IMR-90 (cell line): ENCODE data around the gene ERBB4.

ENCODE experiments used
- CEBPB ChIP-seq: IDR thresholded peaks from 2 replicates; pipeline ENCODE4 v1.6.1; 2012; ENCODE audit warnings: low read depth, low read length, improper control_type of control experiment
- MAZ ChIP-seq: IDR thresholded peaks from 2 replicates; pipeline ENCODE4 v1.6.1; 2012; ENCODE audit warnings: low read depth, mild to moderate bottlenecking, low read length, improper control_type of control experiment, moderate library complexity, borderline replicate concordance
- NFE2L2 ChIP-seq: fragments of 150-350 bp; IDR thresholded peaks from 2 replicates; pipeline ENCODE4 v1.6.1; 2016; ENCODE audit warnings: low read depth, mild to moderate bottlenecking, low read length
- POLR2A ChIP-seq: IDR thresholded peaks from 2 replicates; pipeline ENCODE4 v1.6.1; 2012; ENCODE audit warnings: mild to moderate bottlenecking, low read depth, low read length
- RAD21 ChIP-seq: IDR thresholded peaks from 2 replicates; pipeline ENCODE4 v1.6.1; 2012; ENCODE audit warnings: low read length, improper control_type of control experiment
- SMC3 ChIP-seq: fragments of 150-350 bp; IDR thresholded peaks from 2 replicates; pipeline ENCODE4 v1.6.1; 2016; ENCODE audit warnings: low read depth, mild to moderate bottlenecking, antibody characterized with exemption, low read length, moderate library complexity
- TF ChIP-seq, protein P1 (sequence below): conservative IDR thresholded peaks from 2 replicates; pipeline ENCODE4 v1.5.1; 2012; ENCODE audit warnings: mild to moderate bottlenecking, low read depth, low read length, improper control_type of control experiment

DNA sequence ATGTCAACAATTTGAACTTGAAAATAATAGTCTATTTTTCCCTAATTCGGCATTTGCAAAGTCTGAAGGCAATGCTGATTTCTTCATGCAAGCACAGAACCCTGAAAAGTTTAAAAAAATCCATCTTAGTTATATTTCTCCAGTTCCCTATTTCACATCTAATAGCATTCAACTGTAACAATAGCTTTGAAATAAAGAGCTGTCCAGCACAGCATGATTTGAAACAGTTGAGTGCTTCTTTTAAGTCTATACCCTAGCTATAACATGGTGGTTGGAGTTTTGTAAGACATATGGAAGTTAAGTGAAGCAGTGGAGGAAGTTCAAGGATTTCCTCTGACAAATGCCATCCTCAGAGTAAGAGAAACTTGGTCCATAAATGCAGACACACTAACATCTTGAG, 691.9 kb downstream of the ERBB4 start:
- TF ChIP-seq, protein P1, sequence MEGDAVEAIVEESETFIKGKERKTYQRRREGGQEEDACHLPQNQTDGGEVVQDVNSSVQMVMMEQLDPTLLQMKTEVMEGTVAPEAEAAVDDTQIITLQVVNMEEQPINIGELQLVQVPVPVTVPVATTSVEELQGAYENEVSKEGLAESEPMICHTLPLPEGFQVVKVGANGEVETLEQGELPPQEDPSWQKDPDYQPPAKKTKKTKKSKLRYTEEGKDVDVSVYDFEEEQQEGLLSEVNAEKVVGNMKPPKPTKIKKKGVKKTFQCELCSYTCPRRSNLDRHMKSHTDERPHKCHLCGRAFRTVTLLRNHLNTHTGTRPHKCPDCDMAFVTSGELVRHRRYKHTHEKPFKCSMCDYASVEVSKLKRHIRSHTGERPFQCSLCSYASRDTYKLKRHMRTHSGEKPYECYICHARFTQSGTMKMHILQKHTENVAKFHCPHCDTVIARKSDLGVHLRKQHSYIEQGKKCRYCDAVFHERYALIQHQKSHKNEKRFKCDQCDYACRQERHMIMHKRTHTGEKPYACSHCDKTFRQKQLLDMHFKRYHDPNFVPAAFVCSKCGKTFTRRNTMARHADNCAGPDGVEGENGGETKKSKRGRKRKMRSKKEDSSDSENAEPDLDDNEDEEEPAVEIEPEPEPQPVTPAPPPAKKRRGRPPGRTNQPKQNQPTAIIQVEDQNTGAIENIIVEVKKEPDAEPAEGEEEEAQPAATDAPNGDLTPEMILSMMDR = no peak
- TF ChIP-seq POLR2A (no peak), MAZ (no peak), NFE2L2 (no peak), CEBPB (no peak), RAD21 (no peak), SMC3 (no peak)
